Common myeloid progenitor, CD34-positive (primary cell): ENCODE results near the gene WNT7A.

Source experiments
- CTCF ChIA-PET: fragments of 350-600 bp; sonication (Branson Sonifier 250); formaldehyde crosslinking; loops from one replicate; lab custom pipeline; 2021; ENCODE audit warnings: antibody characterized with exemption; lab: Charles Lee
- POLR2A ChIA-PET: fragments of 350-600 bp; sonication (Branson Sonifier 250); formaldehyde crosslinking; loops from one replicate; lab custom pipeline; 2021; ENCODE audit warnings: antibody characterized with exemption; lab: Charles Lee
- DNase-seq, 3 donors: peaks; one replicate each; pipeline versions ENCODE4 v3.0.0 to v3.0.0-alpha.2; 2013
- H3K27ac ChIP-seq, 2 experiments: 1 replicate in 1 of 2; 2 replicates in 1 of 2; pipeline ENCODE4 v1.7.0; 2013; ENCODE audit warnings: inconsistent platforms in 2 of 2, low read length in 2 of 2, mild to moderate bottlenecking in 2 of 2, low read depth in 1 of 2, moderate library complexity in 1 of 2; ENCODE audit not compliant: severe bottlenecking in 2 of 2, insufficient read depth in 1 of 2, poor library complexity in 1 of 2
- H3K27me3 ChIP-seq, 5 experiments: replicated peaks in 2 of 5; 1 replicate in 3 of 5; 2 replicates in 2 of 5; pipeline versions ENCODE4 v1.6.1 to v1.7.0; 2013; ENCODE audit warnings: low read length in 4 of 5, mild to moderate bottlenecking in 2 of 5, moderate library complexity in 2 of 5, inconsistent platforms in 1 of 5; ENCODE audit not compliant: insufficient read depth in 5 of 5, control insufficient read depth in 4 of 5
- H3K36me3 ChIP-seq, 4 experiments: 1 replicate in 2 of 4; 2 replicates in 2 of 4; pipeline versions ENCODE4 v1.6.1 to v1.7.0; 2013; ENCODE audit warnings: low read length in 3 of 4, control low read depth in 1 of 4, mild to moderate bottlenecking in 1 of 4; ENCODE audit not compliant: control insufficient read depth in 4 of 4, insufficient read depth in 4 of 4
- H3K4me1 ChIP-seq, 4 experiments: 1 replicate in 3 of 4; 2 replicates in 1 of 4; pipeline versions ENCODE4 v1.6.1 to v1.7.1; 2013; ENCODE audit warnings: low read length in 3 of 4, mild to moderate bottlenecking in 3 of 4, control low read depth in 1 of 4, inconsistent platforms in 1 of 4, moderate library complexity in 1 of 4; ENCODE audit not compliant: control insufficient read depth in 4 of 4, insufficient read depth in 4 of 4; ENCODE audit errors: control extremely low read depth in 1 of 4
- H3K4me3 ChIP-seq, 7 experiments: 1 replicate in 4 of 7; 2 replicates in 3 of 7; pipeline versions ENCODE4 v1.5.1 to v1.7.0; 2013; ENCODE audit warnings: mild to moderate bottlenecking in 7 of 7, low read length in 6 of 7, moderate library complexity in 6 of 7, inconsistent platforms in 2 of 7, low read depth in 2 of 7, control low read depth in 1 of 7; ENCODE audit not compliant: insufficient read depth in 4 of 7, control insufficient read depth in 1 of 7; ENCODE audit errors: extremely low read depth in 1 of 7
- H3K9me3 ChIP-seq, 5 experiments: 1 replicate in 4 of 5; 2 replicates in 1 of 5; pipeline versions ENCODE4 v1.6.1 to v1.7.1; 2013; ENCODE audit warnings: low read length in 4 of 5, mild to moderate bottlenecking in 2 of 5, inconsistent platforms in 1 of 5, low read depth in 1 of 5, moderate library complexity in 1 of 5; ENCODE audit not compliant: control insufficient read depth in 4 of 5, insufficient read depth in 2 of 5; ENCODE audit errors: control extremely low read depth in 1 of 5
- WGBS: methylation state at CpG from one replicate; pipeline ENCODE4 v1.1.5; 2013; ENCODE audit not compliant: insufficient coverage; 5-methylcytosine and 5-hydroxymethylcytosine counted together

Gene WNT7A

DNA sequence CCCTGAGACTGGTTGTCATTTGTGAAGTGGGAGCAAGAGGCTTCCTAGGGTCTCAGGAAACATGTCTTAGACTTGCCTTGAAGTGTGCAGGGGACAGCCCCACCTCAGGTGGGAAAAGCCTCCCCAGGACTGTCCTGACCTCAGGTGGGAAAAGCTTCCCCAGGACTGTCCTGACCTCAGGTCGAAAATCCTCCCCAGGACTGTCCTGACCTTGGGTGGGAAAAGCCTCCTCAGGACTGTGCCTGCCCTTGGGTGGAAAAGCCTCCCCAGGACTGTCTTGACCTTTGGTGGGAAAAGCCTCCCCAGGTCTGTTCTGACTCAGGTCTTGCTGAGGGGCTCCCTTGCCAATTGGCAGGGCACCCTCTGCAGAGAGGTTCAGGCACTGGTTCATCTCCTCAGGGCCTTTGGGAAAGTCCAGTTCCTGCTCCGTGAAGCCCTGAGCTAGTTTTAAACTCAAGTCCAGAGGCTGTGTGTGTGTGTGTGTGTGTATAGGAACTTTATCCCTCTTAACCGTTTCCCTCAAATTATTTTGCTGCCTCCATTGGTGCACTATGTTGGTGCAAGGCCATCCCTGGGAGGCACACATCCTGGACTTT lies 64.7 kb downstream of the WNT7A start:
- peaks cover 0 to 43% (median 29%) of the 10 kb centered on the region in 5 experiments for H3K9me3 ChIP-seq
- no peaks in the 10 kb centered on the region for H3K36me3 ChIP-seq
- H3K4me3 ChIP-seq = no peak overlapping the region
- H3K4me1 ChIP-seq = no peaks in the 10 kb centered on the region
- ChIA-PET POLR2A (no interaction called here), CTCF (no interaction called here)
- no peaks in the 10 kb centered on the region for H3K27me3 ChIP-seq
- no peak for DNase-seq
- 82% methylated on average over 2 of the region's 3 CpGs for WGBS
- H3K27ac ChIP-seq = no peak overlapping the region

DNA sequence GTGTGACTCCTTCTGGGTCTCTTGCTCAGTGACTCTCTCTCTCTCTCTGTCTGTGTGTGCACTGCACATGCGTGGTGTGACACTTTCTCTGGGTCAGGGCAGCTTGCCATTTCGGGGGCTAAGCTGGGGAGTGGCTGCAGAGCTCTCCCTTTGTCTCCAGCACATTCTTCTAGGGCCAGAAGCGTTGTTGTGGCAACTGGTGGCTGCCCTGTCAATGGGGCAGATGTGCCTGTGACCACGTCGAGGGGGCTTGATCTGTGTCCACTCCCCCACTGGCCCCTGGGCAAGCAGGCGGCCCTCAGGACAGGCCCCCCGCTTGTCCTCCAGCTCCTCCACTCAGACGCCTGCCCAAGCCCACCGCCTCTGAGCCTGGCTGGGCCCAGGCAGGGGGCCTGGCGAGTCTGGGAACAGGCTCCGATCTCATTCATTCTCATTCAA lies 67.8 kb downstream of the WNT7A start:
- ChIA-PET CTCF (no interaction called here), POLR2A (no interaction called here)
- peaks cover 0 to 45% (median 34%) of the 10 kb centered on the region in 5 experiments for H3K9me3 ChIP-seq

DNA sequence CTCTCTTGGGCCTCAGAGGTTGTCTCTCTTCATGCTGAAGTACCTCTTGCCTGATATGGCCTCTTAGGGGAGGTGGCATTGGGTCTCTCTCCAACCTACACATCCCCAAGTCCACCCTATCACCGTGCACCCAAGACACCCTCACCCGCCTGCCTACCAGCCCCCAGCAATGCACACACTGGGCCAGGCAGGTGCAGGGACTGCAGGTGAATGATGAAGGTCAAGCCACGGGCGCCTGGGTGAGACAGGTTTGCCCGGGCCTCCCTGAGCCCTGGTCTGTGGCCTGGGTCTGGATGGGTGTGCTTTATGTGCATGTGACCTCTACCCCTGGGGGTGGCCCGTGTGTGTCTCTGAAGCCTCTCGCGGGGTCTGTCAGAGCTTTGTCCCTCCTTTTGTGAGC lies 68.3 kb downstream of the WNT7A start:
- no peaks in the 10 kb centered on the region for H3K4me1 ChIP-seq
- H3K9me3 ChIP-seq = peaks cover 0 to 45% (median 35%) of the 10 kb centered on the region in 5 experiments
- ChIA-PET POLR2A (no interaction called here), CTCF (interaction anchor here (1.2 kb wide), 1 partner anchor 14 kb away, joined by 3 read pairs; no protein-coding TSS in a partner anchor)
- no peak overlapping the region for H3K4me3 ChIP-seq
- no peaks in the 10 kb centered on the region for H3K27me3 ChIP-seq
- H3K36me3 ChIP-seq = no peaks in the 10 kb centered on the region
- DNase-seq = no peak
- no peak overlapping the region for H3K27ac ChIP-seq
- WGBS = 84% methylated on average over 5 of the region's 8 CpGs

More for the DNA sequence above, 67.8 kb downstream of the WNT7A start:
- H3K4me1 ChIP-seq = no peaks in the 10 kb centered on the region
- DNase-seq = no peak
- no peaks in the 10 kb centered on the region for H3K27me3 ChIP-seq
- WGBS = 95% methylated on average over 11 of the region's 11 CpGs
- H3K4me3 ChIP-seq = no peak overlapping the region
- no peaks in the 10 kb centered on the region for H3K36me3 ChIP-seq
- no peak overlapping the region for H3K27ac ChIP-seq

DNA sequence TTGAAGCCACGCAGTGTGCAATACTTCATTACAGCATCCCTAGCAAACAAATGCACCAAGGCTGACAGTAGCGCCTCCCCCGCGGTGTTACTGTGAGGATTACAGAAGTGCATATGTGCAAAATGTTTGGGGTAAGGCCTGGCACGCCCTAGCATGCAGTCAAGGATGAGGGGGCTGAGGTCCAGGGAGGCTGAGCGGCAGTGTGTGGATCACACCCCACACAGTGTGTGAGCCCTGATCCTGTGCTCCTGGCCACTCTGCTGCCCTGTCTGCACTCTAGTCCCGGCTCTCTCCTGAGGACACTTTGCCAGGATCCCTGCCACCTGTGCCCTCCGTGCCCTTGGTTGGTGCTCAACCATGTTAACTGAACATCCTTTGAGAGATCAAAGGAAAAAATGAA lies 71.3 kb downstream of the WNT7A start:
- no peaks in the 10 kb centered on the region for H3K36me3 ChIP-seq
- no peak for DNase-seq
- peaks cover 0 to 1% (median 0%) of the 10 kb centered on the region in 5 experiments for H3K27me3 ChIP-seq
- 98% methylated on average over 7 of the region's 8 CpGs for WGBS
- H3K9me3 ChIP-seq = peaks cover 0 to 19% (median 8%) of the 10 kb centered on the region in 5 experiments
- no peak overlapping the region for H3K27ac ChIP-seq
- H3K4me1 ChIP-seq = no peaks in the 10 kb centered on the region
- H3K4me3 ChIP-seq = no peak overlapping the region
- ChIA-PET CTCF (no interaction called here), POLR2A (no interaction called here)

DNA sequence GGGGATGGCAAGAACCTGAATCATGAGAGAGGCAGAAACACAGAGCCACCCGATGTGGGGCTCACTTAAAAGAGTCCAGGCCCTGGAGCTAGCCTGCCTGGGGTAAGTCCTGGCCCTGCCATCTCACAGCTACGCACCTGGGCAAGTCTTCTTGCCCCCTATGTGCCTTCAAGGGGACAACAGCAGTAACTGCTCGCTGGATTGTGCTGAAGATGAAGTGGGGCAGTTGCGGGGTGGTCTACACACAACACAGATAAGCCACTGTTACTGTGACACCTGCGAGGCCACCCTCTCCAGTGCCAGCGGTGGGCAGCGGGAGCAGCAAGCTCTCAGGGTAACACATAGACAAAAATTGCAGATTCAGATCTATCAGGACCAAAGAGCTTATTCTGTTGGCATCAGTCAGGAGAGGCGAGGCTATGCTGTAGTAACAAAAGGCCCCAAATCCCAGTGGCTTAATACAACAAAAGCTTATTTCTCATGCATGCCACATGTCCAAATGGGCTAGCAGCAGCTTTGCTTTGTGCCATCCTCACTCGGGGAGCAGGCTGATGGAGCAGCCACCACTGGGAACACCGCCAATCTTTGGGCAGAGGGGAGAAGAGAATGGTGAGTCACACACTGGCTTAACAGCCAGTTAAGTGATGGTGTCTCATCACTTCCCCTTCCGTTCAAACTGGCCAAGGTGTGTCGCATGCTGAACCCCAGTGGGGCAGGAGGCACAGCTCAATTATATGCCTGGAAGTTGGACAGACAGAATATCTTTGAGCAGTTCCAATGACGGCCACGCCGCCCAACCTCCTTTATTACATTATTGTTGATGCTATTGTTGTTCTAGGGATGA lies 78.3 kb downstream of the WNT7A start:
- H3K4me1 ChIP-seq = peaks cover 0 to 4% (median 1%) of the 10 kb centered on the region in 4 experiments
- H3K9me3 ChIP-seq = peaks cover 0 to 4% (median 0%) of the 10 kb centered on the region in 5 experiments
- no peaks in the 10 kb centered on the region for H3K36me3 ChIP-seq
- H3K27ac ChIP-seq = no peak overlapping the region
- POLR2A ChIA-PET = no interaction called here
- WGBS = 89% methylated on average over 10 of the region's 15 CpGs
- H3K27me3 ChIP-seq = peaks cover 0 to 8% (median 0%) of the 10 kb centered on the region in 5 experiments
- DNase-seq = peak in 2 of 3 donors; percentile 47 to 58
- H3K4me3 ChIP-seq = no peak overlapping the region
- CTCF ChIA-PET = no interaction called here

DNA sequence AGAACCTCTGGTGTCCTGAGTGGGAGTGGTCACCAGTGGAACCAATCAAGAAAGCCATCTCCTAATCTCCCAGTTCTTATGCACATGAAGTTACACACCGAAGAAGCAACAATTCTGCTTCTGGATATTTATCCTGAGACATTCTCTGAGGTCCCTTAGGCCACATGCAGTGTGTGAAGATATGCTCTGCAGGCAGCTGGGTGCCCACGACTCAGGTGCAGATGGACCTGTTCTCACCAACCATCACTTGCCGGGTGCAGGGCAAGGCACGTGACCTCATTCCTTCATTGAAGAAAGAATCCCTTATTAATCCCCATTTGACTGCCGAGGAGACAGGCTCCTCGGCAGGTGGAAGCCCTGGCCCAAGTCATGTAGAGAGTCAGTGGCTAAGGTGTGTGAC lies 79.8 kb downstream of the WNT7A start:
- no peak for DNase-seq
- Histone ChIP-seq H3K27ac (no peak overlapping the region), H3K9me3 (no peaks in the 10 kb centered on the region), H3K4me1 (peaks cover 0 to 11% (median 2%) of the 10 kb centered on the region in 4 experiments), H3K36me3 (no peaks in the 10 kb centered on the region), H3K4me3 (no peak overlapping the region), H3K27me3 (peaks cover 0 to 11% (median 0%) of the 10 kb centered on the region in 5 experiments)
- ChIA-PET POLR2A (no interaction called here), CTCF (no interaction called here)
- 100% methylated on average over 4 of the region's 6 CpGs for WGBS

DNA sequence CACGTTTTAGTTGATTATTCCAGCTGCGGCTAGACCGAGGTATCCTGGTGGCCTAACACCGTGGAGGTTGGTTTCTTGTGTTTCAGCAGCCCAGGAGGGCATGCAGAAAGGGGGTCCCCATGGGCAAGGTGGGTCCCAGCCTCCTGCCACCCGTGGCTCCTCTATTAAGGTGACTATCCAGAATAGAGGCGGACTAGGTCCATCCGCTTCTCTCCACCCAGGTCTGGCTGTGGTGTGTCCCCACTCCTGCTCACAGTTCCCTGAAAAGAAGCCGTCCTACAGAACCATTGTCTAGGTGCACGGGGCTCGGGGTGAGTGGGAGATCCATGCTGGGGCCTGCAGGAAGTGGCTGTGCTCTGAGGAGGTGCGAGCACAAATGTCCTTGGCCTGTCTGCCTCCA lies 81.5 kb downstream of the WNT7A start:
- peaks cover 0 to 11% (median 0%) of the 10 kb centered on the region in 5 experiments for H3K27me3 ChIP-seq
- no peaks in the 10 kb centered on the region for H3K9me3 ChIP-seq
- ChIA-PET CTCF (no interaction called here), POLR2A (no interaction called here)
- 97% methylated on average over 10 of the region's 11 CpGs for WGBS
- peaks cover 0 to 11% (median 2%) of the 10 kb centered on the region in 4 experiments for H3K4me1 ChIP-seq
- no peak overlapping the region for H3K4me3 ChIP-seq
- no peak for DNase-seq
- H3K36me3 ChIP-seq = no peaks in the 10 kb centered on the region
- no peak overlapping the region for H3K27ac ChIP-seq
